ENCODE results near the gene NTMT1. TPM values are rescaled to one million over a fixed set of nuclear protein-coding genes. Genes with fewer than 3 reads are reported as not detected.

The NTMT1 gene
- total RNA-seq, 1 experiment from 2014 or later: 84.8 TPM

DNA sequence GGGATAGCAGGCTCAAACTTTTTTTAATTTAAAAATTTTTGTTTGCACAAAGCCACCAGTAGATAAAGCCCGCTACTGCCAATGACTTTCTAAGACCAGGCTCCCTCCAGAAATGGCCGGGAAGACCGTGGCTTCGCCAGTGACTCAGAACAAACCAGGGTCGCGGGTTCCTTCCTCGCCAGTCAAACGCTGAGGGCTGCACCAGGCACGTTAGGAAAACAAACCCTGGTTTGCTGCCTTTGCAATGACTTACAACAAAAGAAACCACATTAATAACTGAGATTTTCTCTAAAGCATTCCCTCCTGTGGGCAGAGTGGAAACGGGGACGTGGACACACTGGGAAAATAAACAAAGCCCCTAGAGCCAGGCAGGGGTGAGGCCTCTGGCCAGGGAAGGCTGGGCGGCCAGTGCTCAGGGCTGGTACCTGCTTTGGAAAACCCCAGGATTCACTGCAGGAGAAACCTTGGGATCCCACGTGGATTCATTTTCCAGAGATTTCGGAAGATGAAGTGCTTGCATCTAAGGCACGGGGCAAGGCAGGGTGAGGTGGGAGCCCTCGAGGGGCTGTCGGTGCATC is 43.3 kb downstream of the NTMT1 start:
- ChIA-PET POLR2A (no interaction called here), CTCF (no interaction called here), RAD21 (ENCODE audit: low non-redundant PET in 1 of 2, low total read pairs in 2 of 2, uncharacterized antibody in 2 of 2, unreplicated experiment in 2 of 2) (no interaction called here)
- H3K27me3 ChIP-seq (ENCODE audit: insufficient read depth, low read length): no peaks in the 10 kb centered on the region
- no peak overlapping the region for H3K9ac ChIP-seq (ENCODE audit: low read length)
- no peaks in the 10 kb centered on the region for H3K9me2 ChIP-seq (ENCODE audit: insufficient read depth)
- TF ChIP-seq CEBPB (IDR thresholded peaks at IDR 0.05; ENCODE audit: low read depth) (no peak), POLR2A (IDR thresholded peaks at IDR 0.05; ENCODE audit: borderline replicate concordance, extremely low read depth, insufficient read depth, insufficient read length) (no peak), RAD21 (IDR thresholded peaks at IDR 0.05; ENCODE audit: low read depth) (no peak), EGR1 (IDR thresholded peaks at IDR 0.05; ENCODE audit: low read depth) (no peak), EZH2 (IDR thresholded peaks at IDR 0.05) (no peak), ELF1 (IDR thresholded peaks at IDR 0.05; ENCODE audit: borderline replicate concordance, low read depth) (no peak), EZH2phosphoT487 (IDR thresholded peaks at IDR 0.05; ENCODE audit: borderline replicate concordance) (no peak), TCF7L2 (IDR thresholded peaks at IDR 0.05; ENCODE audit: borderline replicate concordance, extremely low read depth, insufficient read depth, insufficient read length) (no peak), POLR2AphosphoS5 (IDR thresholded peaks at IDR 0.05; ENCODE audit: low read depth, low read length) (no peak), ZFX (IDR thresholded peaks at IDR 0.05) (no peak), CBX3 (IDR thresholded peaks at IDR 0.05; ENCODE audit: low read depth) (no peak), JUND (IDR thresholded peaks at IDR 0.05) (no peak), FOSL1 (IDR thresholded peaks at IDR 0.05; ENCODE audit: low read depth) (no peak), SIN3A (IDR thresholded peaks at IDR 0.05; ENCODE audit: low read depth) (no peak), SRF (IDR thresholded peaks at IDR 0.05; ENCODE audit: low read depth) (no peak)
- TF ChIP-seq, protein P1, sequence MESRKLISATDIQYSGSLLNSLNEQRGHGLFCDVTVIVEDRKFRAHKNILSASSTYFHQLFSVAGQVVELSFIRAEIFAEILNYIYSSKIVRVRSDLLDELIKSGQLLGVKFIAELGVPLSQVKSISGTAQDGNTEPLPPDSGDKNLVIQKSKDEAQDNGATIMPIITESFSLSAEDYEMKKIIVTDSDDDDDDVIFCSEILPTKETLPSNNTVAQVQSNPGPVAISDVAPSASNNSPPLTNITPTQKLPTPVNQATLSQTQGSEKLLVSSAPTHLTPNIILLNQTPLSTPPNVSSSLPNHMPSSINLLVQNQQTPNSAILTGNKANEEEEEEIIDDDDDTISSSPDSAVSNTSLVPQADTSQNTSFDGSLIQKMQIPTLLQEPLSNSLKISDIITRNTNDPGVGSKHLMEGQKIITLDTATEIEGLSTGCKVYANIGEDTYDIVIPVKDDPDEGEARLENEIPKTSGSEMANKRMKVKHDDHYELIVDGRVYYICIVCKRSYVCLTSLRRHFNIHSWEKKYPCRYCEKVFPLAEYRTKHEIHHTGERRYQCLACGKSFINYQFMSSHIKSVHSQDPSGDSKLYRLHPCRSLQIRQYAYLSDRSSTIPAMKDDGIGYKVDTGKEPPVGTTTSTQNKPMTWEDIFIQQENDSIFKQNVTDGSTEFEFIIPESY (IDR thresholded peaks at IDR 0.05; ENCODE audit: extremely low read depth, insufficient replicate concordance, low read length): no peak
- no peak overlapping the region for H3K4me3 ChIP-seq (replicated peaks in 1 of 2; ENCODE audit: low read depth in 1 of 2, low read length in 2 of 2)
- no peak for ATAC-seq
- peaks cover 15 to 27% of the 10 kb centered on the region in 2 experiments for H3K4me1 ChIP-seq (ENCODE audit: control insufficient read depth in 1 of 2, insufficient read depth in 2 of 2, low read length in 2 of 2)
- H3K27ac ChIP-seq (ENCODE audit: low read depth, low read length): no peak overlapping the region
- no peaks in the 10 kb centered on the region for H4K20me1 ChIP-seq (ENCODE audit: insufficient read depth)
- no peaks in the 10 kb centered on the region for H3K36me3 ChIP-seq (ENCODE audit: control insufficient read depth in 1 of 2, insufficient read depth in 2 of 2, low read length in 2 of 2)
- H3K79me2 ChIP-seq (ENCODE audit: insufficient read depth, low read length): peaks cover 10% of the 10 kb centered on the region; the same call in 1 of the 2 replicates
- no peak overlapping the region for H2AFZ ChIP-seq (ENCODE audit: low read depth, low read length, poor library complexity, severe bottlenecking)
- H3K4me2 ChIP-seq (ENCODE audit: low read length): no peak overlapping the region
- BruUV-seq (replicated peaks): TSS peak; percentile 26
- no peaks in the 10 kb centered on the region for H3K9me3 ChIP-seq (ENCODE audit: control insufficient read depth in 1 of 2, insufficient read depth in 1 of 2, low read depth in 1 of 2, low read length in 2 of 2)
- no peak for DNase-seq (ENCODE audit: low read depth, low spot score)
- intact Hi-C loops (cut with micrococcal nuclease): no loop called here

Measured in HCT116 (cell line).